Retinal pigment epithelial cell (primary cell): Measurements from ENCODE around the gene CSNK1E.

ENCODE experiments used
- DNase-seq: peaks from one replicate; pipeline ENCODE4 v3.0.0-alpha.2; 2010; ENCODE audit warnings: low read depth
- H3K4me3 ChIP-seq: 2 replicates; pipeline ENCODE4 v1.5.1; 2011; ENCODE audit warnings: mild to moderate bottlenecking, low read length, control low read depth, moderate library complexity
- TF ChIP-seq, protein P1 (sequence below): conservative IDR thresholded peaks from 2 replicates; pipeline ENCODE4 v1.5.1; 2011; ENCODE audit warnings: low read depth, low read length, control low read depth, inconsistent platforms

The CSNK1E gene

DNA sequence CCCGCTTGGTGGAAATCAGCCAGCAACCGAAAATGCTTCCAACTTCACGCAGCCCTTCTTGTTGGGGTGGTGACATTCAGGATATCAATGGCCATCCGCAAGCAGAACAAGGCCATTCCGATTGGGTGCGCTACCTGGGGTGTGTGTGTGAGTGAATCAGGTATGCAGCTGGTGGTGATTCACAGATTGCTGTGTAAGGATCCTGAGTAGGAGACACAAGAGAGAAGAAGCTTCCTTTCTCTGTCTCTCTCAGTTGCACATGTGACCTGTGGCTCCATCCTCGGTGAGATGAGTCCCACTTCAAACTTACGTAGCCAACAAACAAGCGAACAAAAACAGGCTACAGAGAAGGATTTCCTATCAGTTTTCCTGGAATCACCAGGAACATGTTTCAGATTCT, 34.8 kb downstream of the CSNK1E start:
- H3K4me3 ChIP-seq: no peak overlapping the region
- DNase-seq: no peak
- TF ChIP-seq, protein P1, sequence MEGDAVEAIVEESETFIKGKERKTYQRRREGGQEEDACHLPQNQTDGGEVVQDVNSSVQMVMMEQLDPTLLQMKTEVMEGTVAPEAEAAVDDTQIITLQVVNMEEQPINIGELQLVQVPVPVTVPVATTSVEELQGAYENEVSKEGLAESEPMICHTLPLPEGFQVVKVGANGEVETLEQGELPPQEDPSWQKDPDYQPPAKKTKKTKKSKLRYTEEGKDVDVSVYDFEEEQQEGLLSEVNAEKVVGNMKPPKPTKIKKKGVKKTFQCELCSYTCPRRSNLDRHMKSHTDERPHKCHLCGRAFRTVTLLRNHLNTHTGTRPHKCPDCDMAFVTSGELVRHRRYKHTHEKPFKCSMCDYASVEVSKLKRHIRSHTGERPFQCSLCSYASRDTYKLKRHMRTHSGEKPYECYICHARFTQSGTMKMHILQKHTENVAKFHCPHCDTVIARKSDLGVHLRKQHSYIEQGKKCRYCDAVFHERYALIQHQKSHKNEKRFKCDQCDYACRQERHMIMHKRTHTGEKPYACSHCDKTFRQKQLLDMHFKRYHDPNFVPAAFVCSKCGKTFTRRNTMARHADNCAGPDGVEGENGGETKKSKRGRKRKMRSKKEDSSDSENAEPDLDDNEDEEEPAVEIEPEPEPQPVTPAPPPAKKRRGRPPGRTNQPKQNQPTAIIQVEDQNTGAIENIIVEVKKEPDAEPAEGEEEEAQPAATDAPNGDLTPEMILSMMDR: no peak

DNA sequence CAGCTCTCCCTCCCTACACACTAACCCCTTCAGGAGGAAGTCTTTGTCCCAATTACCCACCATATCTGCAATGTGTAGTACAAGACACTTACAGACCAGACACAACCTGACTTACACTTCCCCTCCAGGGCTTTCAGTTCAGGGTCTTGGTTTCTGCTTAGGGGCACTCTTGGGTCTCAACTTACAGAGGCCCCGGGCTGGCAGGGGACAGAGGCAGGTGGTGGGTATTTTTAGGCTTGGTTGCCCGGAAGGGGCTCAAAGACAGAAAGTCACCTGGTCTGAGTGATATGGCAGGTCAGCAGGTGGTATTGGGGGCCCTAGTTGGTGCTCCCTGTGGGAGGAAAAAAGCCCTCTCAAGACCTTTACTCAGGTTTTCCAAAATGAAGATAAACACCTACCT, 41.1 kb downstream of the CSNK1E start:
- no peak overlapping the region for H3K4me3 ChIP-seq
- no peak for DNase-seq
- TF ChIP-seq, protein P1: no peak

DNA sequence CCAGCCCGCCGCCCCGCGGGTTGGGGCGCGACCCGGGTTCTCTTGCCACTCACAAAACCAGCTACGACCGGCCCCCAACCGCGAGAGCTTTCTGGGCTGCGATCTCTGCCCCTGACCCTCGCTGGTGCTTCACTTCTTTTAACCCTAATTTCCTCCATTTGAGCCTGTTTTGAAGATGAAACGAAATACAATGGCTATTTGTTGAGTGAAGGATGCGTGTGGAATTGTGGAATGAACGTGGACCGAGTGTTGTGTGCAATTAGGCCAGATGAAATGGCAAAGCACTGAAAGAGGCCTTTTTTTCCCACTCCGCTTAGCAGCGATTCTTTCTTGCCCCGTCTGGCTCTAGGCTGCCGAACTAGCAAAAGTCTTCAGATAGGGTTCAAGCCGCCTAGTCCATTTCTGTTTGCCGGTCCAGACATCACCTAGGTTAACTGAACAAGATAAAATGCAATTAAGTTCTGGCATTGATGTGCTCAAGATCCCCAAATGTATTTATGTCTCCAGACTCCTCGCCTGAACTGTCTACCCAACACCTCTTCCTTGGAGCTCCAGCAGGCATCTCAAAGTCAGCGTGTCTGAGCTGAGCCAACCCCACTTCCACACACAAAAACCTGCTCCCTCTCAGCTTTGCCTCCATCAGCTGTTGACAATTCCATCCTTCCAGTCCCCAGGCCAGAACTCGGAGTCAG, 44.0 kb downstream of the CSNK1E start:
- TF ChIP-seq, protein P1: no peak
- no peak for DNase-seq
- H3K4me3 ChIP-seq: peak overlapping the region; percentile 73

DNA sequence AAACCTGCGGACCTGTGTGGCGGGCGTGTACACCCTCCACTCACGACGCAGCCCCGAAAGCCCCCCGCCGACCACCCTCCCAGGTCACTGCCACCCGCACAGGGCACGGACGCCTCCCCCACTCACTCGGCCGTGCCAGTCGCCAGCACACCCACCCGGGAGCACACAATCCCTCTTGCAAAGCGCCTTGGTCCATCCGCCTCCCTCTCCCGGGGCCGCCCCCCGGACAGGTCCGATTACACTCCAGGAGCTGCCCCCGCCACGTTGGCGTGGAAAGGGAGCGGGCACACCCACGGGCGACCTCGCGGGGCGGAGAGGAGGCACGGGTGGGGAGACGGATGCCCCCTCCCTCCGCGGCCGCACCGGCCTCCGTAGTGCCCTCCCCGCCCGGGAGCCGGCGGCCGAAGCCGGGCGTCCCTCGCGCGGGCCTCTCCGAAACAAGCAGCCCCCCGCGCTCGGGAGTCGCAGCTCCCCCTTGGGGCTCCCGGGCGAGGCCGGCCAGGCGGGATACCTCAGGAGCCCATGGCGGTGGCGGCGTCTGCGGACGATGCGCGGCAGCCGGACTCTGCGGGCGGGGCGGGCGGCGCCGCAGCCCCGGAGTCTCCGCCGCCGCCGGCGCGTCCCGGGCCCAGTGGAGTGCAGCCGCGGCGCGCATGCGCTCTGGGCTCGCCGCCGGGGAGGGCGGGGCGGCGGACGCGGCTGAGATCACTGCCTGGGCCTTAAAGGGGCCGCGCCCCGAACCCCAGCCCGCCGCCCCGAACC, 44.7 kb downstream of the CSNK1E start, which contains the start of gene TMEM184B:
TMEM184B (minus strand) TSS at position 638 of the 762 bp plus-strand sequence. CDS start 25,049 bp downstream, outside the sequence.
- TF ChIP-seq, protein P1: no peak
- no peak for DNase-seq
- peak within 1 kb of the TSS; percentile 92 for H3K4me3 ChIP-seq

DNA sequence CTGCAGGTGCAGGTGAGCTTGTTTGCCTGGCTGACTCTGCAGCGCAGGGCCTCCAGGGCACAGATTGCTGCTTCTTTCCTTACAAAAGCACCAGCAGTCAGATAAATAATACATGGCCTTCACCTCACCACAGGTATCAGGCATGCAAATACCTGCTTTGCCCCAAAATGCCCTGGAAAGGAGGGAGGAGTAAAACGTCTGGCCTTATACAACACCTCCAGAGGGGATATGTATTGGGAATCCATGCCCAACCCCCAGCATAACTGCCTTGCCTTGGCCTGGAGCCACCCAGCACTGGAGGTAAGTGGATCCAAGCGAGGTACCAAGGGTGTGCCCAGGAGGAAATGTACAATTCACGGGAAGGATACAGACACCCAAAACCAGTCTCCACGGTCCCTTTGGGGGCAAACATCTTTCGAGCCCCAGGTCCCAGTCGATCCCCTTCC, 45.3 kb downstream of the CSNK1E start:
- peak overlapping the region; percentile 92 for H3K4me3 ChIP-seq
- TF ChIP-seq, protein P1: no peak
- no peak for DNase-seq

DNA sequence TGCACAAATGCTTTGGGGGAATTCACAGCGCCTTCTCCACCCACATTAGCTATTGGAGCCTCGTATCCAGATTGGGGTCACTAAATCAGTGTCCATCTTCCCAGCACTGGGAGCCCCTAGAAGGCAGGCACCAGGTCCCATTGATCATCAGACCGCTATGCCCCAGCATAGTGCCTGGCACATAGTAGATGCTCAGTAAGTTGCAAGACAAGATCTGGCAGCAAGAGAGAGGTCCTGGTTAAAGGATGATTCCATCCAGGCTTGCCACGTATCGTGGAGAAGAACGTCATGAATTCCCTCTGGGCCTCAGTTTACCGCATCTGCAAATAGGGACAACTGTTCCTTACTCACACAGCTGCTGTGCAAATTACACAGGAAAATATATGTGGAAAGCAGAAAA, 46.1 kb downstream of the CSNK1E start:
- TF ChIP-seq, protein P1: no peak
- H3K4me3 ChIP-seq: peak overlapping the region; percentile 25
- DNase-seq: no peak
